A673 (cell line): Measurements from ENCODE around the gene SLC1A6. TPM values are rescaled to one million over a fixed set of nuclear protein-coding genes. Genes with fewer than 3 reads are reported as not detected.

Experiments used
- Bru-seq: library from RNA; stranded (reverse); fragments of 400-500 nt; gene quantifications from one replicate; lab custom pipeline; 2021; lab: Mats Ljungman, UMichigan
- BruChase-seq, 2 experiments: library from RNA; stranded (reverse); fragments of 400-500 nt; gene quantifications; one replicate each; lab custom pipeline; 2021; lab: Mats Ljungman, UMichigan
- BruUV-seq: library from RNA; stranded (reverse); fragments of 400-500 nt; replicated peaks from 2 replicates; lab custom pipeline; 2021; lab: Mats Ljungman, UMichigan
- CTCF ChIA-PET: fragments of 300-600 bp; sonication (Branson Sonifier 250); formaldehyde crosslinking; loops from one replicate; lab custom pipeline; 2022; ENCODE audit warnings: antibody characterized with exemption; lab: Charles Lee
- POLR2A ChIA-PET: fragments of 300-600 bp; sonication (Branson Sonifier 250); formaldehyde crosslinking; loops from one replicate; lab custom pipeline; 2022; ENCODE audit warnings: antibody characterized with exemption; ENCODE audit not compliant: low non-redundant PET; lab: Charles Lee
- DNase-seq: peaks from one replicate; pipeline ENCODE4 v3.0.0-alpha.2; 2015; ENCODE audit warnings: low spot score
- H3K27ac ChIP-seq: fragments of 200-600 bp; sonication (generic); 2 replicates; pipeline ENCODE4 v1.5.1; 2016; ENCODE audit warnings: mixed run types, low read depth, mild to moderate bottlenecking, mixed read lengths, antibody characterized with exemption, low read length; ENCODE audit not compliant: poor library complexity, severe bottlenecking
- H3K27me3 ChIP-seq: fragments of 200-600 bp; sonication (generic); replicated peaks from 2 replicates; pipeline ENCODE4 v1.6.1; 2017; ENCODE audit warnings: mixed run types, low read depth, mild to moderate bottlenecking, mixed read lengths, antibody characterized with exemption, low read length; ENCODE audit not compliant: insufficient read depth, poor library complexity
- H3K36me3 ChIP-seq: fragments of 200-600 bp; sonication (generic); 2 replicates; pipeline ENCODE4 v1.6.1; 2016; ENCODE audit warnings: mixed run types, mild to moderate bottlenecking, mixed read lengths, antibody characterized with exemption, low read length; ENCODE audit not compliant: insufficient read depth, poor library complexity, severe bottlenecking
- H3K4me1 ChIP-seq: fragments of 200-600 bp; sonication (generic); 2 replicates; pipeline ENCODE4 v1.6.1; 2017; ENCODE audit warnings: mixed run types, mild to moderate bottlenecking, mixed read lengths, antibody characterized with exemption, low read length; ENCODE audit not compliant: insufficient read depth, poor library complexity, severe bottlenecking
- H3K4me3 ChIP-seq: fragments of 200-600 bp; sonication (generic); 2 replicates; pipeline ENCODE4 v1.5.1; 2016; ENCODE audit warnings: low read depth, mixed run types, mild to moderate bottlenecking, mixed read lengths, low read length; ENCODE audit not compliant: poor library complexity, severe bottlenecking
- H3K9me3 ChIP-seq: fragments of 200-600 bp; sonication (generic); 2 replicates; pipeline ENCODE4 v1.6.1; 2016; ENCODE audit warnings: mixed run types, low read depth, mild to moderate bottlenecking, mixed read lengths, antibody characterized with exemption, low read length; ENCODE audit not compliant: poor library complexity, severe bottlenecking
- EZH2 ChIP-seq: fragments of 200-600 bp; sonication (generic); IDR thresholded peaks from 2 replicates; pipeline ENCODE4 v1.6.1; 2017; ENCODE audit warnings: borderline replicate concordance, low read depth, mild to moderate bottlenecking, mixed read lengths, antibody characterized with exemption, low read length; ENCODE audit not compliant: poor library complexity, severe bottlenecking
- intact Hi-C: fragments of 100-400 bp; cut with micrococcal nuclease; formaldehyde crosslinking; loops from one replicate; pipeline ENCODE4 v1.10.0; 2022; ENCODE audit not compliant: unreplicated experiment
- long read RNA-seq: library from polyadenylated mRNA; stranded (forward); transcript quantifications from one replicate; pipeline ENCODE4 v2.0.0, GENCODE V29; 2022
- total RNA-seq: library from RNA; stranded (reverse); gene quantifications from 2 replicates; pipeline ENCODE4 v1.2.3, GENCODE V29; 2021
- TF ChIP-seq, protein P1 (sequence below): fragments of 300-800, 200-600 bp; sonication (generic); conservative IDR thresholded peaks from 2 replicates; pipeline ENCODE4 v1.5.1; 2017; ENCODE audit warnings: low read depth, mild to moderate bottlenecking, antibody characterized with exemption, low read length, moderate library complexity, mixed read lengths

Gene SLC1A6
- total RNA-seq (0.26 TPM in 1 of 2 replicates, not detected in the other), Bru-seq, nascent RNA (percentile 4 among the genes with signal in this experiment), BruChase-seq, experiment 1, labeled RNA remaining after a 2-hour chase (percentile 7 among the genes with signal in this experiment), BruChase-seq, experiment 2, labeled RNA remaining after a 6-hour chase (percentile 10 among the genes with signal in this experiment)
- long read RNA-seq: 0 reads

DNA sequence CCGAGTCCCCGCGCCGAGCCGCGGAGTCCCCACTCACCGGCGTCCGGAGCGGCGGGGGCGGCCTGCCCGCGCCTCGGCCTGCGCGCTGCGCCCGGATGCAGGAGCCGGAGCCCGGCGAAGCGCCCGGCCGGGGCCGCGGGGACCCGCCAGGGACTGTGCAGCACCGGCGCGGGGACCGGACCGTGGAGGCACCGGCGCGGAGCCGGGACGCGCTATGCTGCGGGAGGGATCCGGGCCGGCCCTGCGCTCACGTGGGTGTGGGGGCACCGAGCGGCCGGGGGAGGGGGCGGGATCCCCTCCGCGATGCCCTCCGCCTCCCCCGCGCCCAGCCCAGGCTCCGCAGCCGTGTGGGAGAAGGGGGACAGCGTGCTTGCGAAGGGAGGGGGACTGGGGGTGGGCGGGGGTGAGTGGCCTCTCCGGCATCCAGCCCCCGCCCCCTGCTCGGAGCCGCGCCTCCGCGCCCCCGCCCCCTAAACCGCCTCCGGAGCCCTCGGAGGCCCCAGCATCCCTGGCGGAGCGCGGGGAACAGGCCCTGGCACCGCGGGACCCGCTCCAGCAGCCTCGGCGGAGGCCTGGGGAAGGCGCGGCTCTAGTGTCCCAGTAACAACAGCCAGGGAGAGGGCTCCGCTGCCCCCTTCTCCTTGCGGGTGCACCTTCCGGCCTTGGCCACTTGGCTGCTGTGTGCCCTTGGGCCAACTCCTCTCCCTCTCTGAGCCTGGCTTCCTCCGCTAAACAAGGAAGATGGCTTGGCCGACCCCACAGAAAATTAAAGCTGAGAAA lies at the start of gene SLC1A6:
SLC1A6 (minus strand) TSS at position 389 of the 780 bp plus-strand sequence. CDS start 6,954 bp downstream, outside the sequence.
- no peak for DNase-seq
- H3K4me3 ChIP-seq: no peak within 1 kb of the TSS
- intact Hi-C loops: no loop called here
- no peaks in the 10 kb centered on the region for H3K9me3 ChIP-seq
- CTCF ChIA-PET: no interaction called here
- TF ChIP-seq, protein P1, sequence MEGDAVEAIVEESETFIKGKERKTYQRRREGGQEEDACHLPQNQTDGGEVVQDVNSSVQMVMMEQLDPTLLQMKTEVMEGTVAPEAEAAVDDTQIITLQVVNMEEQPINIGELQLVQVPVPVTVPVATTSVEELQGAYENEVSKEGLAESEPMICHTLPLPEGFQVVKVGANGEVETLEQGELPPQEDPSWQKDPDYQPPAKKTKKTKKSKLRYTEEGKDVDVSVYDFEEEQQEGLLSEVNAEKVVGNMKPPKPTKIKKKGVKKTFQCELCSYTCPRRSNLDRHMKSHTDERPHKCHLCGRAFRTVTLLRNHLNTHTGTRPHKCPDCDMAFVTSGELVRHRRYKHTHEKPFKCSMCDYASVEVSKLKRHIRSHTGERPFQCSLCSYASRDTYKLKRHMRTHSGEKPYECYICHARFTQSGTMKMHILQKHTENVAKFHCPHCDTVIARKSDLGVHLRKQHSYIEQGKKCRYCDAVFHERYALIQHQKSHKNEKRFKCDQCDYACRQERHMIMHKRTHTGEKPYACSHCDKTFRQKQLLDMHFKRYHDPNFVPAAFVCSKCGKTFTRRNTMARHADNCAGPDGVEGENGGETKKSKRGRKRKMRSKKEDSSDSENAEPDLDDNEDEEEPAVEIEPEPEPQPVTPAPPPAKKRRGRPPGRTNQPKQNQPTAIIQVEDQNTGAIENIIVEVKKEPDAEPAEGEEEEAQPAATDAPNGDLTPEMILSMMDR: no peak
- peak; percentile 79 for TF ChIP-seq EZH2
- H3K27me3 ChIP-seq: peaks cover 82% of the 10 kb centered on the region
- POLR2A ChIA-PET: no interaction called here
- no peak within 1 kb of the TSS for H3K27ac ChIP-seq
- H3K36me3 ChIP-seq: no peaks in the 10 kb centered on the region
- no TSS peak for BruUV-seq
- no peaks in the 10 kb centered on the region for H3K4me1 ChIP-seq

GRCh38 chr19:15028490-15028889 lies 48.8 kb upstream of the SLC1A6 start:
- ChIA-PET CTCF (no interaction called here), POLR2A (no interaction called here)
- no peak overlapping the region for H3K27ac ChIP-seq
- H3K36me3 ChIP-seq: no peaks in the 10 kb centered on the region
- no peaks in the 10 kb centered on the region for H3K27me3 ChIP-seq
- intact Hi-C loops: no loop called here
- BruUV-seq: no TSS peak
- no peaks in the 10 kb centered on the region for H3K4me1 ChIP-seq
- H3K9me3 ChIP-seq: no peaks in the 10 kb centered on the region
- no peak for TF ChIP-seq EZH2
- TF ChIP-seq, protein P1: no peak
- no peak overlapping the region for H3K4me3 ChIP-seq
- no peak for DNase-seq

- Histone ChIP-seq H3K4me1 (no peaks in the 10 kb centered on the region), H3K9me3 (no peaks in the 10 kb centered on the region), H3K27ac (no peak overlapping the region), H3K4me3 (no peak overlapping the region), H3K36me3 (no peaks in the 10 kb centered on the region), H3K27me3 (no peaks in the 10 kb centered on the region)
- TF ChIP-seq, protein P1: peak; percentile 46
- no peak for TF ChIP-seq EZH2
- DNase-seq: peak; percentile 23
- ChIA-PET POLR2A (interaction anchor here (0.7 kb wide), 1 partner anchor 108 kb away, joined by 4 read pairs; no protein-coding TSS in a partner anchor), CTCF (no interaction called here)
- no TSS peak for BruUV-seq
- intact Hi-C loops: no loop called here
Observed at GRCh38 chr19:15025217-15025616, 45.6 kb upstream of the SLC1A6 start.
